GM23248 (cell line): ENCODE results near the gene SNX17.

Experiments used
- EZH2 ChIP-seq: fragments of 200-600 bp; sonication (generic); IDR thresholded peaks from 2 replicates; pipeline ENCODE4 v1.6.1; 2018; ENCODE audit warnings: antibody characterized with exemption, mild to moderate bottlenecking; ENCODE audit not compliant: insufficient read depth, poor library complexity, severe bottlenecking
- EZH2phosphoT487 ChIP-seq: fragments of 200-600 bp; sonication (generic); IDR thresholded peaks from 2 replicates; pipeline ENCODE4 v1.6.1; 2018; ENCODE audit warnings: antibody characterized with exemption, moderate library complexity, mild to moderate bottlenecking, low read depth; ENCODE audit not compliant: insufficient read depth

DNA sequence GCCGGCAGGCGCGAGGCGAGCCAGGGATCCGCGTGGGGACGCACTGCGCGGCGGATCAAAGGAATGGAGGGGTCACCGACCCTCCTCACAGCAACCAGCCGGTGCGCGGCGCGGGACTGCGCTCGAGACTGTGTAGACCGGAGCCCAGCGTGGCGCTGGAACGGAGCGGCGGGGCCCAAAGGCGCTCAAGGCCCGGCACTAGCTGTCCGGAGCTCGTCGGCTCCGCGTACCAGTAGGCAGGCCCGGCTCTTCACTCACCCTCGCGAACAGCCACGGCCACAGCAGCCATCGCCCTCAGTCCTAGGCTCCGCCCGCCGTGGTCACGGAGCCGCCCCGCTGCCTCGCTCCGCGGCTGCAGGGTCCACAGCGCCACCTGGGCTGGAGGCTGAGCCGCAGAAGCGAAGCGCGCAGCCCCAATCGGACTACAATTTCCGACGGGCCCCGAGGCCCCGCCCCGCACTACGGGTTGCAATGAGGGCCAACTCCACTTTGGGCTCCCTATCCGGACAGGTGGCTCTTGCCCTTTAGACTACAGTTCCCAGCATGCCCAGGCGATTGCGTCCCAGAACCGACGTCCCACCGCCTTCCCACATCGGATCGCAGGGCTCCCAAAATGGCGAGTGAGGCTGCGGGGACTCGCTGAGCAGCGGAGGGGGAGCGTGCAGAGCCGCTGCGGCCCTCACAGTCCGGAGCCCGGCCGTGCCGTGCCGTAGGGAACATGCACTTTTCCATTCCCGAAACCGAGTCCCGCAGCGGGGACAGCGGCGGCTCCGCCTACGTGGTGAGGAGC is at the start of gene SNX17, which contains the start of gene EIF2B4:
- TF ChIP-seq EZH2, result no peak
- TF ChIP-seq EZH2phosphoT487, result no peak
